ELF-1 (cell line): Measurements from ENCODE around the gene CDK17.

Source experiments
- DNase-seq: peaks from one replicate; pipeline ENCODE4 v3.0.0-alpha.2; 2016; ENCODE audit warnings: low read depth, low spot score

CDK17 gene

GRCh38 chr12:96240656-96241055 is 159.6 kb downstream of the CDK17 start:
- no peak for DNase-seq

GRCh38 chr12:96239711-96240635 is 160.3 kb downstream of the CDK17 start:
- peak; percentile 70 for DNase-seq

- no peak for DNase-seq
Observed at GRCh38 chr12:96238336-96239047, 161.7 kb downstream of the CDK17 start.

- DNase-seq, result no peak
Observed at GRCh38 chr12:96237465-96238077, 162.7 kb downstream of the CDK17 start.

GRCh38 chr12:96237035-96237434 is 163.2 kb downstream of the CDK17 start:
- DNase-seq, result no peak

- no peak for DNase-seq
Observed at GRCh38 chr12:96236221-96236822, 163.9 kb downstream of the CDK17 start.

GRCh38 chr12:96235484-96235826 is 164.8 kb downstream of the CDK17 start:
- DNase-seq, result no peak

GRCh38 chr12:96234591-96235483 is 165.4 kb downstream of the CDK17 start:
- no peak for DNase-seq

- DNase-seq, result peak; percentile 70
Observed at GRCh38 chr12:96233939-96234461, 166.2 kb downstream of the CDK17 start.

GRCh38 chr12:96233168-96233567 is 167.1 kb downstream of the CDK17 start:
- no peak for DNase-seq

GRCh38 chr12:96230646-96231045 is 169.6 kb downstream of the CDK17 start:
- DNase-seq, result no peak

- DNase-seq, result no peak
Observed at GRCh38 chr12:96228566-96229248, 171.5 kb downstream of the CDK17 start.
